MM.1S (cell line): ENCODE data around the gene THOP1.

Experiments
- DNase-seq: peaks from one replicate; pipeline ENCODE4 v3.0.0-alpha.2; 2015
- H2AFZ ChIP-seq: fragments of 300-600 bp; sonication (generic); 2 replicates; pipeline ENCODE4 v1.6.0; 2016; ENCODE audit warnings: antibody characterized with exemption, low read length
- H3F3A ChIP-seq: fragments of 300-600 bp; sonication (generic); 2 replicates; pipeline ENCODE4 v1.6.1; 2016; ENCODE audit warnings: mild to moderate bottlenecking, antibody characterized with exemption, low read length, moderate library complexity, mixed read lengths; ENCODE audit not compliant: insufficient read depth
- H3K27ac ChIP-seq: fragments of 300-600 bp; sonication (generic); 2 replicates; pipeline ENCODE4 v1.5.1; 2016; ENCODE audit warnings: mild to moderate bottlenecking, low read length
- H3K27me3 ChIP-seq: fragments of 300-600 bp; sonication (generic); replicated peaks from 2 replicates; pipeline ENCODE4 v1.6.0; 2016; ENCODE audit warnings: low read length; ENCODE audit not compliant: insufficient read depth
- H3K36me3 ChIP-seq: fragments of 300-600 bp; sonication (generic); replicated peaks from 2 replicates; pipeline ENCODE4 v1.6.1; 2016; ENCODE audit warnings: mild to moderate bottlenecking, low read length, mixed read lengths; ENCODE audit not compliant: insufficient read depth
- H3K4me1 ChIP-seq: fragments of 300-600 bp; sonication (generic); 2 replicates; pipeline ENCODE4 v1.6.1; 2016; ENCODE audit warnings: low read length, mixed read lengths
- H3K4me2 ChIP-seq: fragments of 300-600 bp; sonication (generic); 2 replicates; pipeline ENCODE4 v1.6.0; 2016; ENCODE audit warnings: low read depth, low read length
- H3K4me3 ChIP-seq: fragments of 300-600 bp; sonication (generic); 2 replicates; pipeline ENCODE4 v1.5.1; 2016; ENCODE audit warnings: low read length, mixed read lengths
- H3K79me2 ChIP-seq: fragments of 300-600 bp; sonication (generic); 2 replicates; pipeline ENCODE4 v1.6.1; 2016; ENCODE audit warnings: mixed run types, low read length, mixed read lengths
- H3K9ac ChIP-seq: fragments of 300-600 bp; sonication (generic); 2 replicates; pipeline ENCODE4 v1.6.1; 2016; ENCODE audit warnings: low read length, mixed read lengths
- H3K9me2 ChIP-seq: fragments of 300-600 bp; sonication (generic); replicated peaks from 2 replicates; pipeline ENCODE4 v1.6.1; 2016; ENCODE audit warnings: mild to moderate bottlenecking, low read length, mixed read lengths; ENCODE audit not compliant: insufficient read depth
- H3K9me3 ChIP-seq: fragments of 300-600 bp; sonication (generic); replicated peaks from 2 replicates; pipeline ENCODE4 v1.6.1; 2016; ENCODE audit warnings: mild to moderate bottlenecking, low read length, mixed read lengths; ENCODE audit not compliant: insufficient read depth
- H4K20me1 ChIP-seq: fragments of 300-600 bp; sonication (generic); 2 replicates; pipeline ENCODE4 v1.6.1; 2016; ENCODE audit warnings: mild to moderate bottlenecking, low read length, moderate library complexity, mixed read lengths; ENCODE audit not compliant: insufficient read depth
- CTCF ChIP-seq: fragments of 300-600 bp; sonication (generic); IDR thresholded peaks from 2 replicates; pipeline ENCODE4 v1.5.1; 2016; ENCODE audit warnings: antibody characterized with exemption, low read length, mixed read lengths
- EZH2 ChIP-seq: fragments of 300-600 bp; sonication (generic); optimal IDR thresholded peaks from 2 replicates; pipeline ENCODE3; 2017; ENCODE audit warnings: low read depth, mild to moderate bottlenecking, antibody characterized with exemption, low read length, mixed read lengths
- EZH2phosphoT487 ChIP-seq: fragments of 300-600 bp; sonication (generic); IDR thresholded peaks from 2 replicates; pipeline ENCODE4 v1.6.1; 2018; ENCODE audit warnings: antibody characterized with exemption, low read length

The THOP1 gene

GRCh38 chr19:2806736-2807378 lies 21.6 kb downstream of the THOP1 start:
- H3K9me2 ChIP-seq = no peaks in the 10 kb centered on the region
- no peaks in the 10 kb centered on the region for H3K4me1 ChIP-seq
- DNase-seq = no peak
- H3K9me3 ChIP-seq = no peaks in the 10 kb centered on the region
- no peak overlapping the region for H3K4me3 ChIP-seq
- TF ChIP-seq CTCF (no peak), EZH2 (no peak), EZH2phosphoT487 (no peak)
- H4K20me1 ChIP-seq = no peaks in the 10 kb centered on the region
- no peaks in the 10 kb centered on the region for H3K27me3 ChIP-seq
- H2AFZ ChIP-seq = no peak overlapping the region
- H3K27ac ChIP-seq = no peak overlapping the region
- H3K9ac ChIP-seq = no peak overlapping the region
- H3K4me2 ChIP-seq = no peak overlapping the region
- H3F3A ChIP-seq = no peaks in the 10 kb centered on the region
- no peaks in the 10 kb centered on the region; the same call in 1 of the 2 replicates for H3K79me2 ChIP-seq
- H3K36me3 ChIP-seq = peaks cover 12% of the 10 kb centered on the region; the same call in 1 of the 2 replicates

DNA sequence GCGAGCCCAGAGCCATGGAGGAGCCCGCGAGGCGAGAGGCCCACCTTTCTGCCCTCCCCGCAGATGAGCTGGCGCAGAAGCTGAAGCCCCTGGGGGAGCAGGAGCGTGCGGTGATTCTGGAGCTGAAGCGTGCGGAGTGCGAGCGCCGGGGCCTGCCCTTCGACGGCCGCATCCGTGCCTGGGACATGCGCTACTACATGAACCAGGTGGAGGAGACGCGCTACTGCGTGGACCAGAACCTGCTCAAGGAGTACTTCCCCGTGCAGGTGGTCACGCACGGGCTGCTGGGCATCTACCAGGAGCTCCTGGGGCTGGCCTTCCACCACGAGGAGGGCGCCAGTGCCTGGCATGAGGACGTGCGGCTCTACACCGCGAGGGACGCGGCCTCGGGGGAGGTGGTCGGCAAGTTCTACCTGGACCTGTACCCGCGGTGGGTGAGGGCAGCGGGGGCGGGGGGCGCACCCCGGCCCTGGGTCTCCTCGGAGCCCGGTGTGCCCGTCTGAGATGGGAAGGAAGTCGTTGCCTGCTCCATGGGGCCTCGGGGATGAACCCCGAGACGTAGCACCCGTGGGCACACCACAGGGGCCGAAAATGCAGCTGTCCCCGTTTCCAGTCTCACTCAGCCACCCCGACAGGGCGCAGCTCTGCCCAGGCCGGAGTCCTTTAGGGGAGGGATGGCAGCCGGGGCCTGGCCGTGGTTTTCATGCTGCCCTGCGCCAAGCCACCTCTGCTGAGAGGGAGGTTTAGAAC lies 22.3 kb downstream of the THOP1 start:
- no peaks in the 10 kb centered on the region for H3K4me1 ChIP-seq
- no peaks in the 10 kb centered on the region for H3F3A ChIP-seq
- H3K9me2 ChIP-seq = no peaks in the 10 kb centered on the region
- H3K4me3 ChIP-seq = no peak overlapping the region
- no peak for DNase-seq
- peaks cover 12% of the 10 kb centered on the region; the same call in 1 of the 2 replicates for H3K36me3 ChIP-seq
- no peaks in the 10 kb centered on the region for H3K27me3 ChIP-seq
- no peak overlapping the region for H2AFZ ChIP-seq
- no peaks in the 10 kb centered on the region for H3K9me3 ChIP-seq
- TF ChIP-seq EZH2phosphoT487 (no peak), EZH2 (no peak), CTCF (no peak)
- H3K4me2 ChIP-seq = no peak overlapping the region
- no peaks in the 10 kb centered on the region for H3K79me2 ChIP-seq
- no peak overlapping the region for H3K27ac ChIP-seq
- no peaks in the 10 kb centered on the region for H4K20me1 ChIP-seq
- no peak overlapping the region for H3K9ac ChIP-seq

GRCh38 chr19:2808129-2808941 lies 23.0 kb downstream of the THOP1 start:
- Histone ChIP-seq H3K27me3 (no peaks in the 10 kb centered on the region), H3K9ac (no peak overlapping the region), H2AFZ (no peak overlapping the region), H3K36me3 (peaks cover 12% of the 10 kb centered on the region; the same call in 1 of the 2 replicates), H3K9me3 (no peaks in the 10 kb centered on the region), H3K9me2 (no peaks in the 10 kb centered on the region), H3K4me2 (no peak overlapping the region), H3K4me3 (no peak overlapping the region), H3F3A (no peaks in the 10 kb centered on the region), H3K4me1 (no peaks in the 10 kb centered on the region), H4K20me1 (no peaks in the 10 kb centered on the region), H3K27ac (no peak overlapping the region), H3K79me2 (no peaks in the 10 kb centered on the region)
- TF ChIP-seq EZH2 (no peak), EZH2phosphoT487 (no peak), CTCF (no peak)
- DNase-seq = no peak
